ENCODE results near the gene NOP10.

NOP10 gene

DNA sequence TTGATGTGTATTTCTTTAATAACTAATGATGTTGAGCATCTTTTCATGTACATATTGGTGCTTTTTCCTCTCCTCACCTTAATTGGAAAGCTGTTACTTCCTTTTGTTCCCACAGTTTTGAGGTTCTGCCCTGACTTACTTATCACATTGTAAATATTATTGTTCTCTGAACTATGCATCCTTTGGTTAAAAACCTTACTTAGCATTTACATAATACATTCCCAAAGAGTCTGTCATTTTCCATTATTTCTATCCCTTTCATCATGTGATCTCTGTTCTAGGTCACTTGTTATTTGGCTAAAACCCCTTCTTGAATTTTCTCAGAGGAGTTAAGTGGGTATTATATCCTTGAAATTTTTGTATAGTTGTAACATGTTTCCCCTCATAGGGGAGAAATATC is 38.3 kb downstream of the NOP10 start:
- H3K27ac ChIP-seq: no peak overlapping the region
- no peak overlapping the region for H3K4me3 ChIP-seq
- TF ChIP-seq, protein P1, sequence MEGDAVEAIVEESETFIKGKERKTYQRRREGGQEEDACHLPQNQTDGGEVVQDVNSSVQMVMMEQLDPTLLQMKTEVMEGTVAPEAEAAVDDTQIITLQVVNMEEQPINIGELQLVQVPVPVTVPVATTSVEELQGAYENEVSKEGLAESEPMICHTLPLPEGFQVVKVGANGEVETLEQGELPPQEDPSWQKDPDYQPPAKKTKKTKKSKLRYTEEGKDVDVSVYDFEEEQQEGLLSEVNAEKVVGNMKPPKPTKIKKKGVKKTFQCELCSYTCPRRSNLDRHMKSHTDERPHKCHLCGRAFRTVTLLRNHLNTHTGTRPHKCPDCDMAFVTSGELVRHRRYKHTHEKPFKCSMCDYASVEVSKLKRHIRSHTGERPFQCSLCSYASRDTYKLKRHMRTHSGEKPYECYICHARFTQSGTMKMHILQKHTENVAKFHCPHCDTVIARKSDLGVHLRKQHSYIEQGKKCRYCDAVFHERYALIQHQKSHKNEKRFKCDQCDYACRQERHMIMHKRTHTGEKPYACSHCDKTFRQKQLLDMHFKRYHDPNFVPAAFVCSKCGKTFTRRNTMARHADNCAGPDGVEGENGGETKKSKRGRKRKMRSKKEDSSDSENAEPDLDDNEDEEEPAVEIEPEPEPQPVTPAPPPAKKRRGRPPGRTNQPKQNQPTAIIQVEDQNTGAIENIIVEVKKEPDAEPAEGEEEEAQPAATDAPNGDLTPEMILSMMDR (IDR thresholded peaks at IDR 0.05): no peak
- DNase-seq (ENCODE audit: low spot score): no peak

DNA sequence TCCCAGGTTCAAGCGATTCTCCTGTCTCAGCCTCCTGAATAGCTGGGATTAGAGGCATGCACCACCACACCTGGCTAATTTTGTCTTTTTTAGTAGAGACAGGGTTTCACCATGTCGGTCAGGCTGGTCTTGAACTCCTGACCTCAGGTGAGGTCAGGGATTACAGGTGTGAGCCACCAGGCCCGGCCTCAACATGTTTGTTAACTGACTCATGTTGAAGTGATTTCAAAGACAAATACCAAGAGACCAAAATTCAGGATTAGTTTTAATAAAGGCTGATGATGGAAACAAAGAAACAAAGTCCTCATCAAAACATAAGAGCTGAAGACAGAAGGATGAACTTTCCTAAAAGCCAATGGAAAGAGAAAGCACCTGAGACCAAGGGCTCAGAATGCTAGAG is 41.9 kb downstream of the NOP10 start:
- no peak for DNase-seq (ENCODE audit: low spot score)
- H3K27ac ChIP-seq: no peak overlapping the region

DNA sequence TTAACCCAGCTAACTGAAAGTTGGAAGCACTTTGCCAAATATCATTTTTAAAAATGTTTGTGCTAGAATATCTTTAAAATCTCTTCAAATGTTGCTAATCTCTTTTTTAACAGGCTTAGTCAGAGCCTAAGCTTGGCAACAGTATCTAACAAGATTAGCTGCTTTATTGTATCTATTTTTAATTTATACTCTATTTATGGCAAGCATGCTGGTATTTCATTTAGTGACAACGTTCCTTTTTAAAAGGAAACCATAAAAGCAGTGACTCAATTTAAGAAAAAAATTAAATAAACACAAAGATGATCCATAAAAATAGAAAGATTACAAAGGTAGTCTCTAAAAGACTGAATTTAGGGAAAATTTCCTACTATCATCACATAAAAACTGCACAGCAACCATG is 45.9 kb downstream of the NOP10 start:
- Histone ChIP-seq H3K4me3 (peak overlapping the region; percentile 23), H3K27ac (peak overlapping the region; percentile 57 to 58)
- DNase-seq (ENCODE audit: low spot score): no peak
- TF ChIP-seq, protein P1 (IDR thresholded peaks at IDR 0.05): no peak

More for the DNA sequence above, 41.9 kb downstream of the NOP10 start:
- TF ChIP-seq, protein P1 (IDR thresholded peaks at IDR 0.05): no peak
- no peak overlapping the region for H3K4me3 ChIP-seq

DNA sequence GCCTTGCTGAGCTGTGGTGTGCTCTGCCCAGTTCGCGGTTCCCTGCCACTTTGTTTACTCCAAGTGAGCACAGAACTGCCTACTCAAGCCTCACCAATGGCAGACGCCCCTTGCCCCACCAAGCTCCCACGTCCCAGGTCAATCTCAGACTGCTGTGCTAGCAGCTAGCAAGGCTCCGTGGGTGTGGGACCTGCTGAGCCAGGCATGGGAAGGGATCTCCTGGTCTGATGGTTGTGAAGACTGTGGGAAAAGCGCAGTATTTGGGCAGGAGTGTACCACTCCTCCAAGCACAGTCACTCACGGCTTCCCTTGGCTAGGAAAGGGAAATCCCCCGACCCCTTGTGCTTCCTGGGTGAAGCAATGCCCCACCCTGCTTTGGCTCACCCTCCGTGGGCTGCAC is 50.3 kb downstream of the NOP10 start:
- no peak for DNase-seq (ENCODE audit: low spot score)
- Histone ChIP-seq H3K27ac (no peak overlapping the region), H3K4me3 (no peak overlapping the region)
- TF ChIP-seq, protein P1 (IDR thresholded peaks at IDR 0.05): no peak

Measured in coronary artery (tissue), 2 donors.